IPS-NIHi7 (cell line): ENCODE results near the gene TF.
"Not testable (repeated sequence)": the region's sequence is repeated elsewhere in the genome, so short reads cannot be mapped to it uniquely, and the experiment has no call there.

Experiments
- DNase-seq: peaks from one replicate; pipeline ENCODE4 v3.0.0; 2012; ENCODE audit warnings: mixed read lengths; ENCODE audit errors: extremely low spot score

TF gene

GRCh38 chr3:133745981-133746711 lies at the start of gene TF:
TF (plus strand) TSS chr3:133746393; CDS start chr3:133746441, 48 bp downstream.
- DNase-seq: no peak

- no peak for DNase-seq
Measured at GRCh38 chr3:133697960-133698359, 48.2 kb upstream of the TF start.

GRCh38 chr3:133699467-133699866 lies 46.7 kb upstream of the TF start:
- DNase-seq: no peak

GRCh38 chr3:133699903-133700302 lies 46.3 kb upstream of the TF start:
- no peak for DNase-seq

- DNase-seq: no peak
Measured at GRCh38 chr3:133700351-133700750, 45.8 kb upstream of the TF start.

GRCh38 chr3:133701435-133702358 lies 44.5 kb upstream of the TF start:
- no peak for DNase-seq

- DNase-seq: no peak
Measured at GRCh38 chr3:133703915-133704314, 42.3 kb upstream of the TF start.

- DNase-seq: no peak
Measured at GRCh38 chr3:133706033-133706432, 40.2 kb upstream of the TF start.

- no peak for DNase-seq
Measured at GRCh38 chr3:133709139-133709750, 36.9 kb upstream of the TF start.

GRCh38 chr3:133711013-133711412 lies 35.2 kb upstream of the TF start:
- DNase-seq: no peak

- DNase-seq: no peak
Measured at GRCh38 chr3:133712017-133712416, 34.2 kb upstream of the TF start.

- DNase-seq: no peak
Measured at GRCh38 chr3:133713347-133713746, 32.8 kb upstream of the TF start.

GRCh38 chr3:133717424-133717823 lies 28.8 kb upstream of the TF start:
- DNase-seq: no peak

GRCh38 chr3:133722935-133723334 lies 23.3 kb upstream of the TF start:
- no peak for DNase-seq

- no peak for DNase-seq
Measured at GRCh38 chr3:133730993-133731392, 15.2 kb upstream of the TF start.

- not testable (repeated sequence) for DNase-seq
Measured at GRCh38 chr3:133732231-133732630, 14.0 kb upstream of the TF start.

GRCh38 chr3:133733226-133733625 lies 13.0 kb upstream of the TF start:
- no peak for DNase-seq

- no peak for DNase-seq
Measured at GRCh38 chr3:133734305-133734704, 11.9 kb upstream of the TF start.

- no peak for DNase-seq
Measured at GRCh38 chr3:133742351-133743091, 3.7 kb upstream of the TF start.

- DNase-seq: no peak
Measured at GRCh38 chr3:133744241-133744640, 2.0 kb upstream of the TF start.

GRCh38 chr3:133745108-133745507 lies 1.1 kb upstream of the TF start:
- no peak for DNase-seq

- DNase-seq: no peak
Measured at GRCh38 chr3:133746712-133747066, 496 bp downstream of the TF start.
